ENCODE measurements around the gene LDHD.

DNA sequence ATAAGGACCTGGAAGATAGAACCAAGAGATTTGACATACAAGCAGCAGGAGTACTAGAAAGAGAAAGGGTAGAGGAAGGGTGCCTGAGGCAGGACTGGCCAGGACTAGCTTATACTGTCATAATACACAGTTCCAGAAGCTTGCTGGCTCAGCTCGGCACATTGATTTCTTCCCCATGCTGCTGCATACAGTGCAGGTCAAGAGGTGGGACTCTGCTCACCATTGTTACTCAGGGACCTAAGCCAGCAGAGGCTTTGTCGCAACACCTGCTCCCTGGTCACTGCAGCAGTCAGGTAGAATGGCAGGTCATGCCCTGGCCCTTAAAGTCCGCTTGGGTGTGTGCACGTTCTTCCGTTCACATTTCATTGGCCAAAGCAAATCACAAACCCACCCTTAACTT lies 32.8 kb downstream of the LDHD start:
- TF ChIP-seq, protein P1, sequence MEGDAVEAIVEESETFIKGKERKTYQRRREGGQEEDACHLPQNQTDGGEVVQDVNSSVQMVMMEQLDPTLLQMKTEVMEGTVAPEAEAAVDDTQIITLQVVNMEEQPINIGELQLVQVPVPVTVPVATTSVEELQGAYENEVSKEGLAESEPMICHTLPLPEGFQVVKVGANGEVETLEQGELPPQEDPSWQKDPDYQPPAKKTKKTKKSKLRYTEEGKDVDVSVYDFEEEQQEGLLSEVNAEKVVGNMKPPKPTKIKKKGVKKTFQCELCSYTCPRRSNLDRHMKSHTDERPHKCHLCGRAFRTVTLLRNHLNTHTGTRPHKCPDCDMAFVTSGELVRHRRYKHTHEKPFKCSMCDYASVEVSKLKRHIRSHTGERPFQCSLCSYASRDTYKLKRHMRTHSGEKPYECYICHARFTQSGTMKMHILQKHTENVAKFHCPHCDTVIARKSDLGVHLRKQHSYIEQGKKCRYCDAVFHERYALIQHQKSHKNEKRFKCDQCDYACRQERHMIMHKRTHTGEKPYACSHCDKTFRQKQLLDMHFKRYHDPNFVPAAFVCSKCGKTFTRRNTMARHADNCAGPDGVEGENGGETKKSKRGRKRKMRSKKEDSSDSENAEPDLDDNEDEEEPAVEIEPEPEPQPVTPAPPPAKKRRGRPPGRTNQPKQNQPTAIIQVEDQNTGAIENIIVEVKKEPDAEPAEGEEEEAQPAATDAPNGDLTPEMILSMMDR (IDR thresholded peaks at IDR 0.05; ENCODE audit: insufficient read depth, low read length, poor library complexity, severe bottlenecking), result no peak
- no peak for TF ChIP-seq EZH2phosphoT487 (conservative IDR thresholded peaks at IDR 0.05; ENCODE audit: low read length)

All from SU-DHL-6 (cell line).